HepG2 (cell line): Measurements from ENCODE around the gene C18orf63. TPM values are rescaled to one million over a fixed set of nuclear protein-coding genes. Genes with fewer than 3 reads are reported as not detected.

Source experiments
- ATAC-seq: fragments of 200-7000 bp; cut with Tn5 transposase; 3 replicates; pipeline ENCODE4 v1.9.1; 2020; ENCODE audit warnings: mild to moderate bottlenecking, moderate library complexity
- BruUV-seq: library from RNA; stranded (reverse); fragments of 400-500 nt; replicated peaks from 2 replicates; lab custom pipeline; 2021; lab: Mats Ljungman, UMichigan
- CTCF ChIA-PET: fragments of 300-600 bp; formaldehyde crosslinking; extraction: SDS; loops from one replicate; lab custom pipeline; 2021; ENCODE audit warnings: low total read pairs, inconsistent platforms, low intra/inter-chr PET ratio; lab: Yijun Ruan, JAX
- POLR2A ChIA-PET: fragments of 350-600 bp; sonication (Branson Sonifier 250); formaldehyde crosslinking; loops from one replicate; lab custom pipeline; 2020; ENCODE audit warnings: antibody characterized with exemption, inconsistent platforms; lab: Yijun Ruan, JAX
- DNase-seq: peaks from one replicate; pipeline ENCODE4 v3.0.0-alpha.2; 2015; ENCODE audit warnings: low spot score
- FAIRE-seq: peaks from 3 replicates; lab custom pipeline; 2011; peaks lifted over from hg19 to GRCh38; lab: Jason Lieb, UNC
- H2AFZ ChIP-seq: one replicate; pipeline ENCODE4 v1.6.1; 2011; ENCODE audit warnings: low read length, inconsistent platforms
- H3K27ac ChIP-seq: fragments of 300-600 bp; 3 replicates; pipeline ENCODE4 v1.8.0; 2011; ENCODE audit warnings: mixed run types, mild to moderate bottlenecking, mixed read lengths, low read length, inconsistent platforms; ENCODE audit not compliant: insufficient read depth; ENCODE audit errors: extremely low read length
- H3K27me3 ChIP-seq, 2 experiments: fragments of 200-600 bp in 1 of 2; 2 replicates in 1 of 2; 3 replicates in 1 of 2; pipeline versions ENCODE4 v1.6.0 to v1.8.0; 2011; ENCODE audit warnings: low read length in 2 of 2, mild to moderate bottlenecking in 2 of 2, moderate library complexity in 2 of 2, inconsistent platforms in 1 of 2; ENCODE audit not compliant: insufficient read depth in 2 of 2, control insufficient read depth in 1 of 2
- H3K36me3 ChIP-seq, 2 experiments: fragments of 200-600 bp in 1 of 2; replicated peaks in 1 of 2; 2 replicates in 1 of 2; 3 replicates in 1 of 2; pipeline versions ENCODE4 v1.5.1 to v1.8.0; 2011; ENCODE audit warnings: low read length in 2 of 2, inconsistent platforms in 1 of 2; ENCODE audit not compliant: insufficient read depth in 2 of 2, control insufficient read depth in 1 of 2
- H3K4me1 ChIP-seq: 2 replicates; pipeline ENCODE4 v1.5.1; 2012; ENCODE audit warnings: low read length, inconsistent platforms; ENCODE audit not compliant: insufficient read depth
- H3K4me2 ChIP-seq: 2 replicates; pipeline ENCODE4 v1.6.0; 2011; ENCODE audit warnings: low read depth, low read length, inconsistent platforms
- H3K4me3 ChIP-seq, 3 experiments: fragments of 200-600 bp in 1 of 3; sonication (generic), shearing (Covaris generic) in 1 of 3; replicated peaks in 1 of 3; 2 replicates each; pipeline ENCODE4 v1.5.1; 2011 to 2016; ENCODE audit warnings: low read length in 3 of 3, inconsistent platforms in 2 of 3, low read depth in 2 of 3, mild to moderate bottlenecking in 2 of 3, control low read depth in 1 of 3, mixed read lengths in 1 of 3; ENCODE audit not compliant: insufficient read depth in 1 of 3
- H3K79me2 ChIP-seq: one replicate; pipeline ENCODE4 v1.6.1; 2011; ENCODE audit warnings: low read length, inconsistent platforms; ENCODE audit not compliant: insufficient read depth
- H3K9ac ChIP-seq: 2 replicates; pipeline ENCODE4 v1.6.0; 2011; ENCODE audit warnings: mild to moderate bottlenecking, low read depth, low read length, inconsistent platforms; ENCODE audit not compliant: insufficient read depth
- H3K9me3 ChIP-seq: 2 replicates; pipeline ENCODE4 v1.5.1; 2012; ENCODE audit warnings: mild to moderate bottlenecking, low read length
- H4K20me1 ChIP-seq: 2 replicates; pipeline ENCODE4 v1.6.0; 2011; ENCODE audit warnings: inconsistent platforms, mild to moderate bottlenecking, low read length, moderate library complexity; ENCODE audit not compliant: insufficient read depth
- IRX3 ChIP-seq: sonication (generic); formaldehyde crosslinking; IDR thresholded peaks from 2 replicates; pipeline ENCODE4 v1.8.1; 2023; ENCODE audit warnings: mild to moderate bottlenecking, low read depth, missing genetic modification reagents, borderline replicate concordance
- MED8 ChIP-seq: sonication (generic); formaldehyde crosslinking; IDR thresholded peaks from 2 replicates; pipeline ENCODE4 v1.8.1; 2023; ENCODE audit warnings: mild to moderate bottlenecking, missing genetic modification reagents; ENCODE audit not compliant: insufficient replicate concordance
- MIER3 ChIP-seq: IDR thresholded peaks from 2 replicates; pipeline ENCODE4 v1.6.1; 2016; ENCODE audit warnings: missing compliant biosample characterization, borderline replicate concordance
- RAD21 ChIP-seq: fragments of 450-650 bp; formaldehyde crosslinking; IDR thresholded peaks from 2 replicates; pipeline ENCODE4 v1.5.0; 2020; ENCODE audit warnings: mild to moderate bottlenecking
- RNF2 ChIP-seq: fragments of 450-650 bp; conservative IDR thresholded peaks from 2 replicates; pipeline ENCODE4 v1.6.1; 2016; ENCODE audit warnings: low read depth
- TP53 ChIP-seq: sonication (generic); formaldehyde crosslinking; conservative IDR thresholded peaks from 2 replicates; pipeline ENCODE4 v1.4.0; 2020; ENCODE audit warnings: missing genetic modification reagents
- YY1 ChIP-seq: IDR thresholded peaks from 2 replicates; pipeline ENCODE4 v1.6.1; 2011; ENCODE audit warnings: low read length, low read depth, moderate library complexity, mild to moderate bottlenecking; ENCODE audit not compliant: insufficient read depth, insufficient replicate concordance
- ZBTB21 ChIP-seq: sonication (generic); formaldehyde crosslinking; IDR thresholded peaks from 2 replicates; pipeline ENCODE4 v1.4.0; 2020; ENCODE audit warnings: missing genetic modification reagents
- ZNF253 ChIP-seq: sonication (generic); formaldehyde crosslinking; IDR thresholded peaks from 2 replicates; pipeline ENCODE4 v1.8.0; 2022; ENCODE audit warnings: mild to moderate bottlenecking, missing genetic modification reagents, borderline replicate concordance
- ZNF460 ChIP-seq: sonication (generic); formaldehyde crosslinking; IDR thresholded peaks from 2 replicates; pipeline ENCODE4 v1.5.1; 2020; ENCODE audit warnings: missing genetic modification reagents, mild to moderate bottlenecking, borderline replicate concordance
- ZNF558 ChIP-seq: sonication (generic); formaldehyde crosslinking; IDR thresholded peaks from 2 replicates; pipeline ENCODE4 v1.9.0; 2022; ENCODE audit warnings: mild to moderate bottlenecking, missing genetic modification reagents, borderline replicate concordance
- WGBS: methylation state at CpG from one replicate; pipeline ENCODE4 v1.1.6; 2017; ENCODE audit warnings: low lambda C conversion rate; 5-methylcytosine and 5-hydroxymethylcytosine counted together
- in situ Hi-C: cut with HindIII; loops from 2 replicates; pipeline ENCODE4 v1.10.0; 2017; ENCODE audit warnings: low pct_unique_long_range_greater_than_20kb; ENCODE audit not compliant: extremely low pct_ligation_motif_present
- intact Hi-C: fragments of 100-400 bp; cut with micrococcal nuclease; formaldehyde crosslinking; loops from one replicate; pipeline ENCODE4 v1.10.0; 2022; ENCODE audit not compliant: unreplicated experiment
- polyA plus RNA-seq, 8 experiments: library from polyadenylated mRNA; depleted of rRNA in 3 of 8; stranded (reverse) in 7 of 8; unstranded in 1 of 8; fragments of >200 nt; fragmentation: Illumina TruSeq in 4 of 8; extraction: Trizol in 4 of 8; gene quantifications; 2 replicates each; pipeline versions ENCODE4 v1.2.1 to v1.2.3, GENCODE V29; 2011 to 2016; ENCODE audit warnings: low read depth in 4 of 8, missing spikeins in 1 of 8, mixed read lengths in 1 of 8; ENCODE audit not compliant: insufficient read depth in 1 of 8
- total RNA-seq, 5 experiments: library from RNA; depleted of rRNA; stranded (reverse); fragments of >200 nt; fragmentation: Illumina TruSeq; extraction: Trizol; gene quantifications; 2 replicates each; pipeline ENCODE4 v1.2.3, GENCODE V29; 2016; ENCODE audit warnings: low read depth in 1 of 5
- TF ChIP-seq, protein P1 (sequence below): sonication (generic); formaldehyde crosslinking; IDR thresholded peaks from 2 replicates; pipeline ENCODE4 v1.8.0; 2022; ENCODE audit warnings: missing genetic modification reagents, low read depth, mild to moderate bottlenecking, borderline replicate concordance
- TF ChIP-seq, protein P2 (sequence below): sonication (generic); formaldehyde crosslinking; IDR thresholded peaks from 2 replicates; pipeline ENCODE4 v1.9.0; 2021; ENCODE audit warnings: missing genetic modification reagents, borderline replicate concordance
- TF ChIP-seq, protein P3 (sequence below): sonication (generic); formaldehyde crosslinking; IDR thresholded peaks from 2 replicates; pipeline ENCODE4 v1.4.0; 2020; ENCODE audit warnings: mild to moderate bottlenecking, missing genetic modification reagents
- TF ChIP-seq, protein P4 (sequence below): IDR thresholded peaks from 2 replicates; pipeline ENCODE4 v1.6.1; 2016; ENCODE audit warnings: mild to moderate bottlenecking

Gene C18orf63
- total and polyA plus RNA-seq, 2 of the 13 experiments (the other 11 are each of a cell fraction or from before 2014, with no cell fraction given), result 0.01 TPM; not detected in 1

GRCh38 chr18:74331404-74331803, 15.8 kb downstream of the C18orf63 start (continued):
- TF ChIP-seq, protein P1, sequence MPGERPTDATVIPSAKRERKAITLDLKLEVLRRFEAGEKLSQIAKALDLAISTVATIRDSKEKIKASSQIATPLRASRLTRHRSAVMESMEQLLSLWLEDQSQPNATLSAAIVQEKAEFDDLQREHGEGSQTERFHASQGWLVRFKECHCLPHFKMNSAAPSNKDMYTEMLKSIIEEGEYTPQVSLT (CRISPR knock-in tag), result no peak
- no peak for TF ChIP-seq RNF2
- no peak for TF ChIP-seq ZNF558 (CRISPR knock-in tag)
- TF ChIP-seq, protein P2, sequence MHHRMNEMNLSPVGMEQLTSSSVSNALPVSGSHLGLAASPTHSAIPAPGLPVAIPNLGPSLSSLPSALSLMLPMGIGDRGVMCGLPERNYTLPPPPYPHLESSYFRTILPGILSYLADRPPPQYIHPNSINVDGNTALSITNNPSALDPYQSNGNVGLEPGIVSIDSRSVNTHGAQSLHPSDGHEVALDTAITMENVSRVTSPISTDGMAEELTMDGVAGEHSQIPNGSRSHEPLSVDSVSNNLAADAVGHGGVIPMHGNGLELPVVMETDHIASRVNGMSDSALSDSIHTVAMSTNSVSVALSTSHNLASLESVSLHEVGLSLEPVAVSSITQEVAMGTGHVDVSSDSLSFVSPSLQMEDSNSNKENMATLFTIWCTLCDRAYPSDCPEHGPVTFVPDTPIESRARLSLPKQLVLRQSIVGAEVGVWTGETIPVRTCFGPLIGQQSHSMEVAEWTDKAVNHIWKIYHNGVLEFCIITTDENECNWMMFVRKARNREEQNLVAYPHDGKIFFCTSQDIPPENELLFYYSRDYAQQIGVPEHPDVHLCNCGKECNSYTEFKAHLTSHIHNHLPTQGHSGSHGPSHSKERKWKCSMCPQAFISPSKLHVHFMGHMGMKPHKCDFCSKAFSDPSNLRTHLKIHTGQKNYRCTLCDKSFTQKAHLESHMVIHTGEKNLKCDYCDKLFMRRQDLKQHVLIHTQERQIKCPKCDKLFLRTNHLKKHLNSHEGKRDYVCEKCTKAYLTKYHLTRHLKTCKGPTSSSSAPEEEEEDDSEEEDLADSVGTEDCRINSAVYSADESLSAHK (CRISPR knock-in tag), result no peak
- TF ChIP-seq MIER3 (CRISPR knock-in tag), result no peak
- no peak for TF ChIP-seq MED8 (CRISPR knock-in tag)
- peak; percentile 31 for TF ChIP-seq YY1
- TF ChIP-seq RAD21 (CRISPR knock-in tag), result peak; percentile 48; the same call in 1 of the 2 replicates
- no peak for TF ChIP-seq ZNF253 (CRISPR knock-in tag)

DNA sequence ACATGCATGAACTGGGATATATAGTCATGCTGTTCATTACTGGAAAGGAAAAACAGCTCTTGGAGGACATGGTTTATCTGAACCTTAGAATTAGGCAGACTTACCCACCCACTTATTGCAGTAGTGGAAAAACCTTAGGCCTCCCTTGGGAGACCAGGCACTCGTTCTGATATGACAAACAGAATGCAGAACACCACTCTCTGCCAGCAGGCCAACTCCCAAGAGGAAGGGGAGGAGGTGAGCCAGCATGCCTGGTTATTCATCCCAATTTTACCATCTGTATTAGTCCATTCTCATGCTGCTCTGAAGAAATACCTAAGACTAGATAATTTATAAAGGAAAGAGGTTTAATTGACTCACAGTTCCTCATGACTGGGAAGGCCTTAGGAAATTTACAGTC, 17.5 kb downstream of the C18orf63 start:
- Histone ChIP-seq H3K4me1 (no peaks in the 10 kb centered on the region), H3K4me3 (no peak overlapping the region), H3K9me3 (no peaks in the 10 kb centered on the region), H4K20me1 (no peaks in the 10 kb centered on the region), H2AFZ (no peak overlapping the region), H3K79me2 (no peaks in the 10 kb centered on the region), H3K4me2 (no peak overlapping the region), H3K27ac (no peak overlapping the region), H3K36me3 (no peaks in the 10 kb centered on the region), H3K9ac (no peak overlapping the region), H3K27me3 (no peaks in the 10 kb centered on the region)
- FAIRE-seq (no peak), DNase-seq (no peak), ATAC-seq (no peak)
- 0% methylated on average over 1 of the region's 1 CpG for WGBS
- ChIA-PET POLR2A (no interaction called here), CTCF (interaction anchor here (3.0 kb wide), 1 partner anchor 137 kb away, joined by 31 read pairs; no protein-coding TSS in a partner anchor)
- in situ Hi-C loops, result loop anchor here (5.0 kb wide), 1 partner anchor 136 kb away; no protein-coding TSS in a partner anchor
- BruUV-seq, result no TSS peak
- intact Hi-C loops, result no loop called here
- no peak for TF ChIP-seq ZNF460
- no peak for TF ChIP-seq ZBTB21 (CRISPR knock-in tag)
- TF ChIP-seq IRX3 (CRISPR knock-in tag), result no peak
- TF ChIP-seq TP53 (CRISPR knock-in tag), result no peak
- TF ChIP-seq, protein P3, sequence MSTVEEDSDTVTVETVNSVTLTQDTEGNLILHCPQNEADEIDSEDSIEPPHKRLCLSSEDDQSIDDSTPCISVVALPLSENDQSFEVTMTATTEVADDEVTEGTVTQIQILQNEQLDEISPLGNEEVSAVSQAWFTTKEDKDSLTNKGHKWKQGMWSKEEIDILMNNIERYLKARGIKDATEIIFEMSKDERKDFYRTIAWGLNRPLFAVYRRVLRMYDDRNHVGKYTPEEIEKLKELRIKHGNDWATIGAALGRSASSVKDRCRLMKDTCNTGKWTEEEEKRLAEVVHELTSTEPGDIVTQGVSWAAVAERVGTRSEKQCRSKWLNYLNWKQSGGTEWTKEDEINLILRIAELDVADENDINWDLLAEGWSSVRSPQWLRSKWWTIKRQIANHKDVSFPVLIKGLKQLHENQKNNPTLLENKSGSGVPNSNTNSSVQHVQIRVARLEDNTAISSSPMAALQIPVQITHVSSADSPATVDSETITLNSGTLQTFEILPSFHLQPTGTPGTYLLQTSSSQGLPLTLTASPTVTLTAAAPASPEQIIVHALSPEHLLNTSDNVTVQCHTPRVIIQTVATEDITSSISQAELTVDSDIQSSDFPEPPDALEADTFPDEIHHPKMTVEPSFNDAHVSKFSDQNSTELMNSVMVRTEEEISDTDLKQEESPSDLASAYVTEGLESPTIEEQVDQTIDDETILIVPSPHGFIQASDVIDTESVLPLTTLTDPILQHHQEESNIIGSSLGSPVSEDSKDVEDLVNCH, result no peak
- TF ChIP-seq, protein P4, sequence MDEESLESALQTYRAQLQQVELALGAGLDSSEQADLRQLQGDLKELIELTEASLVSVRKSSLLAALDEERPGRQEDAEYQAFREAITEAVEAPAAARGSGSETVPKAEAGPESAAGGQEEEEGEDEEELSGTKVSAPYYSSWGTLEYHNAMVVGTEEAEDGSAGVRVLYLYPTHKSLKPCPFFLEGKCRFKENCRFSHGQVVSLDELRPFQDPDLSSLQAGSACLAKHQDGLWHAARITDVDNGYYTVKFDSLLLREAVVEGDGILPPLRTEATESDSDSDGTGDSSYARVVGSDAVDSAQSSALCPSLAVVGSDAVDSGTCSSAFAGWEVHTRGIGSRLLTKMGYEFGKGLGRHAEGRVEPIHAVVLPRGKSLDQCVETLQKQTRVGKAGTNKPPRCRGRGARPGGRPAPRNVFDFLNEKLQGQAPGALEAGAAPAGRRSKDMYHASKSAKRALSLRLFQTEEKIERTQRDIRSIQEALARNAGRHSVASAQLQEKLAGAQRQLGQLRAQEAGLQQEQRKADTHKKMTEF (CRISPR knock-in tag), result no peak
